Measurements from ENCODE around the gene TICAM2. TPM values are rescaled to one million over a fixed set of nuclear protein-coding genes. Genes with fewer than 3 reads are reported as not detected.

Gene TICAM2
- total and polyA plus RNA-seq, 4 donors: 1.5 to 5.8 (median 2.5) TPM

- no peak for TF ChIP-seq CTCF (IDR thresholded peaks at IDR 0.05; ENCODE audit: control extremely low read depth, extremely low read depth)
These were observed 43.8 kb downstream of the TICAM2 start for GRCh38 chr5:115558388-115558956.

GRCh38 chr5:115557667-115558387, 44.5 kb downstream of the TICAM2 start:
- 30 to 50% methylated on average over 3 of the region's 3 CpGs for WGBS, 2 donors
- peak overlapping the region; percentile 65 to 74 for H3K27ac ChIP-seq (ENCODE audit: low read depth in 1 of 2, low read length in 1 of 2)
- TF ChIP-seq CTCF (IDR thresholded peaks at IDR 0.05; ENCODE audit: control extremely low read depth, extremely low read depth): no peak
- H3K36me3 ChIP-seq (ENCODE audit: control insufficient read depth in 4 of 4, insufficient read depth in 4 of 4, low read length in 4 of 4): no peaks in the 10 kb centered on the region
- H3K4me1 ChIP-seq (ENCODE audit: control insufficient read depth in 5 of 5, insufficient read depth in 5 of 5, low read length in 5 of 5): peaks cover 0 to 8% (median 0%) of the 10 kb centered on the region in 5 donors
- no peak overlapping the region for H3K4me3 ChIP-seq
- H3K9ac ChIP-seq (ENCODE audit: insufficient read depth in 1 of 2, low read length in 2 of 2): no peak overlapping the region
- no peaks in the 10 kb centered on the region for H3K27me3 ChIP-seq (ENCODE audit: control insufficient read depth in 3 of 3, insufficient read depth in 3 of 3, low read length in 2 of 3)
- no peaks in the 10 kb centered on the region for H3K9me3 ChIP-seq (ENCODE audit: control insufficient read depth in 4 of 4, insufficient read depth in 3 of 4, low read length in 3 of 4)
- no peak for ATAC-seq (ENCODE audit: insufficient read depth, low FRiP score)
- peak in 1 of 3 donors; percentile 20 for DNase-seq

More at GRCh38 chr5:115558388-115558956, 43.8 kb downstream of the TICAM2 start:
- peaks cover 0 to 8% (median 0%) of the 10 kb centered on the region in 5 donors for H3K4me1 ChIP-seq (ENCODE audit: control insufficient read depth in 5 of 5, insufficient read depth in 5 of 5, low read length in 5 of 5)
- no peaks in the 10 kb centered on the region for H3K36me3 ChIP-seq (ENCODE audit: control insufficient read depth in 4 of 4, insufficient read depth in 4 of 4, low read length in 4 of 4)
- H3K9ac ChIP-seq (ENCODE audit: insufficient read depth in 1 of 2, low read length in 2 of 2): no peak overlapping the region
- peak overlapping the region in 1 of 2 donors; percentile 65 for H3K27ac ChIP-seq (ENCODE audit: low read depth in 1 of 2, low read length in 1 of 2)
- H3K4me3 ChIP-seq: no peak overlapping the region
- DNase-seq (no peak), ATAC-seq (ENCODE audit: insufficient read depth, low FRiP score) (no peak)
- H3K27me3 ChIP-seq (ENCODE audit: control insufficient read depth in 3 of 3, insufficient read depth in 3 of 3, low read length in 2 of 3): no peaks in the 10 kb centered on the region
- H3K9me3 ChIP-seq (ENCODE audit: control insufficient read depth in 4 of 4, insufficient read depth in 3 of 4, low read length in 3 of 4): no peaks in the 10 kb centered on the region
- 55 to 77% methylated on average over 4 of the region's 4 CpGs for WGBS, 2 donors

- Histone ChIP-seq H3K27ac (ENCODE audit: low read depth in 1 of 2, low read length in 1 of 2) (no peak overlapping the region), H3K4me1 (ENCODE audit: control insufficient read depth in 5 of 5, insufficient read depth in 5 of 5, low read length in 5 of 5) (peaks cover 0 to 8% (median 3%) of the 10 kb centered on the region in 5 donors), H3K36me3 (ENCODE audit: control insufficient read depth in 4 of 4, insufficient read depth in 4 of 4, low read length in 4 of 4) (no peaks in the 10 kb centered on the region), H3K4me3 (no peak overlapping the region), H3K9ac (ENCODE audit: insufficient read depth in 1 of 2, low read length in 2 of 2) (no peak overlapping the region), H3K27me3 (ENCODE audit: control insufficient read depth in 3 of 3, insufficient read depth in 3 of 3, low read length in 2 of 3) (no peaks in the 10 kb centered on the region), H3K9me3 (ENCODE audit: control insufficient read depth in 4 of 4, insufficient read depth in 3 of 4, low read length in 3 of 4) (no peaks in the 10 kb centered on the region)
- WGBS, 2 donors: 86 to 90% methylated on average over 2 of the region's 2 CpGs
- DNase-seq (no peak), ATAC-seq (ENCODE audit: insufficient read depth, low FRiP score) (no peak)
- no peak for TF ChIP-seq CTCF (IDR thresholded peaks at IDR 0.05; ENCODE audit: control extremely low read depth, extremely low read depth)
These were observed 46.0 kb downstream of the TICAM2 start for GRCh38 chr5:115556276-115556675.

Measured in lung (tissue), 12 donors.